OCI-LY1 (cell line): Measurements from ENCODE around the gene TSPAN1.

Source experiments
- H2AFZ ChIP-seq: fragments of 200-600 bp; sonication (generic), shearing (Covaris generic); 2 replicates; pipeline ENCODE4 v1.6.0; 2014; ENCODE audit warnings: antibody characterized with exemption, mild to moderate bottlenecking, low read length
- H3F3A ChIP-seq: fragments of 200-600 bp; sonication (generic), shearing (Covaris generic); 2 replicates; pipeline ENCODE4 v1.6.0; 2014; ENCODE audit warnings: mild to moderate bottlenecking, antibody characterized with exemption, low read length, moderate library complexity; ENCODE audit not compliant: insufficient read depth
- H3K27ac ChIP-seq: fragments of 200-600 bp; sonication (generic); 2 replicates; pipeline ENCODE4 v1.5.1; 2014; ENCODE audit warnings: low read length, mixed run types, mild to moderate bottlenecking, low read depth; ENCODE audit not compliant: poor library complexity, severe bottlenecking
- H3K27me3 ChIP-seq: fragments of 200-600 bp; sonication (generic); 2 replicates; pipeline ENCODE4 v1.6.0; 2014; ENCODE audit warnings: antibody characterized with exemption, mild to moderate bottlenecking, low read length, moderate library complexity; ENCODE audit not compliant: insufficient read depth
- H3K36me3 ChIP-seq: fragments of 200-600 bp; sonication (generic); 2 replicates; pipeline ENCODE4 v1.6.1; 2014; ENCODE audit warnings: mild to moderate bottlenecking, antibody characterized with exemption, low read length, moderate library complexity, mixed read lengths; ENCODE audit not compliant: insufficient read depth
- H3K4me1 ChIP-seq: fragments of 200-600 bp; sonication (generic); 2 replicates; pipeline ENCODE4 v1.5.1; 2014; ENCODE audit warnings: mild to moderate bottlenecking, low read length, moderate library complexity; ENCODE audit not compliant: insufficient read depth, severe bottlenecking
- H3K4me2 ChIP-seq: fragments of 200-600 bp; sonication (generic), shearing (Covaris generic); 2 replicates; pipeline ENCODE4 v1.6.1; 2014; ENCODE audit warnings: low read length
- H3K4me3 ChIP-seq: fragments of 200-600 bp; sonication (generic); 2 replicates; pipeline ENCODE4 v1.5.1; 2014; ENCODE audit warnings: low read length, low read depth, mild to moderate bottlenecking, mixed read lengths; ENCODE audit not compliant: poor library complexity, severe bottlenecking
- H3K79me2 ChIP-seq: fragments of 200-600 bp; shearing (Covaris generic); 2 replicates; pipeline ENCODE4 v1.6.1; 2016; ENCODE audit warnings: mixed run types, low read length, mixed read lengths; ENCODE audit not compliant: insufficient read depth
- H3K9ac ChIP-seq: fragments of 200-600 bp; sonication (generic), shearing (Covaris generic); 2 replicates; pipeline ENCODE4 v1.6.1; 2014; ENCODE audit warnings: mild to moderate bottlenecking, low read length, mixed read lengths
- H3K9me2 ChIP-seq: fragments of 200-600 bp; sonication (generic), shearing (Covaris generic); 2 replicates; pipeline ENCODE4 v1.6.1; 2014; ENCODE audit warnings: low read depth, mild to moderate bottlenecking, low read length, mixed read lengths
- H3K9me3 ChIP-seq: fragments of 200-600 bp; shearing (Covaris generic); 2 replicates; pipeline ENCODE4 v1.6.1; 2014; ENCODE audit warnings: low read length, mixed read lengths
- H4K20me1 ChIP-seq: fragments of 200-600 bp; sonication (generic), shearing (Covaris generic); 2 replicates; pipeline ENCODE4 v1.6.0; 2016; ENCODE audit warnings: mild to moderate bottlenecking, low read length; ENCODE audit not compliant: insufficient read depth
- EZH2 ChIP-seq: fragments of 200-600 bp; sonication (generic), shearing (Covaris generic); IDR thresholded peaks from 2 replicates; pipeline ENCODE4 v1.8.0; 2017; ENCODE audit warnings: borderline replicate concordance, mixed run types, mild to moderate bottlenecking, antibody characterized with exemption, low read length, moderate library complexity, mixed read lengths
- TF ChIP-seq, protein P1 (sequence below): fragments of 200-600 bp; sonication (generic), shearing (Covaris generic); IDR thresholded peaks from 2 replicates; pipeline ENCODE4 v1.5.1; 2017; ENCODE audit warnings: mild to moderate bottlenecking, antibody characterized with exemption, low read length, moderate library complexity, mixed read lengths

The TSPAN1 gene

GRCh38 chr1:46218443-46218842, 43.6 kb downstream of the TSPAN1 start:
- Histone ChIP-seq H3K9me3 (no peaks in the 10 kb centered on the region), H3F3A (no peaks in the 10 kb centered on the region), H3K9ac (no peak overlapping the region), H4K20me1 (no peaks in the 10 kb centered on the region), H3K27ac (no peak overlapping the region), H2AFZ (no peak overlapping the region), H3K4me3 (no peak overlapping the region), H3K9me2 (no peaks in the 10 kb centered on the region), H3K4me1 (peaks cover 8% of the 10 kb centered on the region), H3K27me3 (no peaks in the 10 kb centered on the region), H3K79me2 (no peaks in the 10 kb centered on the region), H3K36me3 (no peaks in the 10 kb centered on the region), H3K4me2 (no peak overlapping the region)
- TF ChIP-seq, protein P1, sequence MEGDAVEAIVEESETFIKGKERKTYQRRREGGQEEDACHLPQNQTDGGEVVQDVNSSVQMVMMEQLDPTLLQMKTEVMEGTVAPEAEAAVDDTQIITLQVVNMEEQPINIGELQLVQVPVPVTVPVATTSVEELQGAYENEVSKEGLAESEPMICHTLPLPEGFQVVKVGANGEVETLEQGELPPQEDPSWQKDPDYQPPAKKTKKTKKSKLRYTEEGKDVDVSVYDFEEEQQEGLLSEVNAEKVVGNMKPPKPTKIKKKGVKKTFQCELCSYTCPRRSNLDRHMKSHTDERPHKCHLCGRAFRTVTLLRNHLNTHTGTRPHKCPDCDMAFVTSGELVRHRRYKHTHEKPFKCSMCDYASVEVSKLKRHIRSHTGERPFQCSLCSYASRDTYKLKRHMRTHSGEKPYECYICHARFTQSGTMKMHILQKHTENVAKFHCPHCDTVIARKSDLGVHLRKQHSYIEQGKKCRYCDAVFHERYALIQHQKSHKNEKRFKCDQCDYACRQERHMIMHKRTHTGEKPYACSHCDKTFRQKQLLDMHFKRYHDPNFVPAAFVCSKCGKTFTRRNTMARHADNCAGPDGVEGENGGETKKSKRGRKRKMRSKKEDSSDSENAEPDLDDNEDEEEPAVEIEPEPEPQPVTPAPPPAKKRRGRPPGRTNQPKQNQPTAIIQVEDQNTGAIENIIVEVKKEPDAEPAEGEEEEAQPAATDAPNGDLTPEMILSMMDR, result no peak
- no peak for TF ChIP-seq EZH2

DNA sequence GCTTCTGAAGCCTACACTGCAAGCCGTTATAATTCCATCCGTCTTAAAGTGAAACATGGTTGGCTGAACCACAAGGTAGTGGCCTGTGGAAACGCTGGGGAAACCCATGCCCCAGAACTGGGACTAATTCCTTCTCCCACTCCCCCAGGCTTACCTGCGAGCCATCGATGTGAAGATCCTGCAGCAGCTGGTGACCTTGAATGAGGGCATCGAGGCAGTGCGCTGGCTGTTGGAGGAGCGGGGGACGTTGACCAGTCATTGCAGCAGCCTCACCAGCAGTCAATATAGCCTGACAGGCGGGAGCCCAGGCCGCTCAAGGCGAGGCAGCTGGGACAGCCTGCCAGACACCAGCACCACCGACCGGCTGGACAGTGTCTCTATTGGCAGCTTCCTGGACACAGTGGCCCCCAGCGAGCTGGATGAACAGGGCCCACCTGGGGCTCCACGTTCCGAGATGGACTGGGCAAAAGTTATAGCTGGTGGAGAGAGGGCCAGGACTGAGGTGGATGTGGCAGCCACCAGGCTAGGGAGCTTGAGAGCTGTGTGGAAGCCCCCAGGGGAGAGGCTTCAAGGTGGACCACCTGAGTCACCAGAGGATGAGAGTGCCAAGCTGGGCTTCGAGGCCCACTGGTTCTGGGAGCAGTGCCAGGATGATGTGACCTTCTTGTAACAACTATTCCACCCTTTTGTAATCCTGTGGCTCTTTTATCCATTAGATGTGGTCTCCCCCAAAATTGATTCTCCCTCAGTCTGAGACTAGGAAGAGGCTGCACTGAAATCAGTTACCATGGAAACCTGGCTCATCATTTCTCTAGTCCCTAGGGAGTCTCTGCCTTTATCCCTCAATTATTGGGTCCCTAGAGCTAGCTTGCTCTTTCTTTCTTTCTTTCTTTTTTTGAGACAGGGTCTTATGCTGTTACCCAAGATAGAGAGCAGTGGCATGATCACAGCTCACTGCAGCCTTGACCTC, 44.9 kb downstream of the TSPAN1 start:
- no peak overlapping the region for H3K27ac ChIP-seq
- no peak overlapping the region for H3K4me2 ChIP-seq
- no peaks in the 10 kb centered on the region for H3F3A ChIP-seq
- H2AFZ ChIP-seq, result no peak overlapping the region
- TF ChIP-seq EZH2, result no peak
- TF ChIP-seq, protein P1, result no peak
- H4K20me1 ChIP-seq, result no peaks in the 10 kb centered on the region
- H3K36me3 ChIP-seq, result no peaks in the 10 kb centered on the region
- H3K79me2 ChIP-seq, result no peaks in the 10 kb centered on the region
- H3K4me3 ChIP-seq, result no peak overlapping the region
- no peaks in the 10 kb centered on the region for H3K27me3 ChIP-seq
- H3K4me1 ChIP-seq, result peaks cover 8% of the 10 kb centered on the region
- no peaks in the 10 kb centered on the region for H3K9me2 ChIP-seq
- H3K9ac ChIP-seq, result no peak overlapping the region
- H3K9me3 ChIP-seq, result no peaks in the 10 kb centered on the region

- Histone ChIP-seq H3K4me3 (no peak overlapping the region), H3F3A (no peaks in the 10 kb centered on the region)
Measured at GRCh38 chr1:46220808-46221207, 45.9 kb downstream of the TSPAN1 start.

More at GRCh38 chr1:46220808-46221207, 45.9 kb downstream of the TSPAN1 start:
- H3K79me2 ChIP-seq, result no peaks in the 10 kb centered on the region
- no peaks in the 10 kb centered on the region for H3K27me3 ChIP-seq
- H3K27ac ChIP-seq, result no peak overlapping the region
- H3K9me2 ChIP-seq, result no peaks in the 10 kb centered on the region
- no peaks in the 10 kb centered on the region for H3K36me3 ChIP-seq
- no peak overlapping the region for H3K4me2 ChIP-seq
- TF ChIP-seq EZH2, result no peak
- TF ChIP-seq, protein P1, result no peak
- no peak overlapping the region for H2AFZ ChIP-seq
- peaks cover 8% of the 10 kb centered on the region for H3K4me1 ChIP-seq
- no peak overlapping the region for H3K9ac ChIP-seq
- H3K9me3 ChIP-seq, result no peaks in the 10 kb centered on the region
- no peaks in the 10 kb centered on the region for H4K20me1 ChIP-seq
